ENCODE data around the gene GPC6.

The GPC6 gene

DNA sequence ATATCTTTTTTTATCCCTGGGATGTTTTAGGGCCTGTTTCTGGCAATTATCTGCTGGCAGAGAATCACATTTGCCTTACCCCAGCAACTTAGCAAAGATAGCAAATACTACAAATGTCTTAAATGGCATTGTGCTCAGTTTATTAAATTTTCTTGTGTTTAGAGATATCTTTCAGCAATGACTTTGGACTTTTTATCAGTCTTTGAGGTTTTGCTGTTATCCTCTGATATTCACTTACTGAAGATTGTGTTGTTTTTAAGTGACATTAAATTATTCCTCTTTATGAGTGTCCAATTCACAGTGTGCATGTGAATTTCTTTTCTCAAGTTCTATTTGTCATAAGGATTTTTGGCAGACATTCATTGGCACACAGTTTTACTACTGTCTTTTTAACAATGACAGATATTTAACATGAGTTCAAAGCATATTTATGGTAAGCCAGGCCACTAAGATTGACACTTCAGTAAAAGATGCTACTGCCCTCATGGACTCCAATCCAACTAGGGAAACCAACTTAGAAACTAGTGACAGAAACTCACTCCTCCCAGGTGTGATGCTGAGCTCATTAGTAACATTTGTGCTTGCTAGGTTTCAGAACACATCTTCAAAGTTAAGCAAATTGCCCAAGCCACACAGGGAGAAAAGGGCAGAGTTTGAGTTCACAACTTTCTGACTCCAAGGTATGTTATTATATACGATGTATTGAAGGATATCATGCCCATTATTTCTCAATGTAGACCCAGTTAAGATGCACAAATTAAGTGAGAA lies 481.9 kb downstream of the GPC6 start:
- DNase-seq: no peak

DNA sequence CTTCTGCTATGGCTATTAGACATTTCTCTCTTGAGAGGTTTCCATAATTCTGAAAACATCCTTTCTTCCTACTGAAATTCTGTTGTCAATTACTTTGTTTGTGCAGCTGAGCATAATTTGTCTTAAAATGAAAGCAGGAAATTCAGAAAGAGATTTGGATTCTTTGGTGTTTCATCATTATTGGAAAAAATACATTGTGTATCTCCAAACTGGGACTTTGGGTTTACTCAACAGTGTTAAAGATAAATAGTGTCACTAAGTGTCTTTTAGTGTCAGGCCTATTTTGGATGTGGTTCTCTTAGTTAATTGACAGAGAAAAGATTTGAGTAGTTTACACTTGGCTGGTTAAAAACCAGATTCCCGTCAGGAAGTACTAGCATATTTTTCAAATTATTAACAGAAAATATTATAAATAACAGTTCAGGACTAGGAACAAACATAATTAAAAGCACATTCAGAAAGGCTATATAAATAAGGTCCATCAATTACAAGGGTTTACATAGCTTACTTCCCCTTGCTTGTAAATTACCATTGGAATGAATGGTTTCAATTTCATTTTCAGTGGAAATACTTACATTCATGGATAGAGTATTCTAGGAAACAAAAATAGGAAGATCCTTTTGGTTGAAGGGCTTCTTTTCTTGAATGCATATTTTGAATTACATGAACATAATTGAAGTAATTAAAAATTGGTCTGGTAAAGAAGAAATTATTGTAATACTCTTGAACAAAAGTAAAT lies 483.1 kb downstream of the GPC6 start:
- DNase-seq: no peak

GRCh38 chr13:93714171-93714570 lies 487.6 kb downstream of the GPC6 start:
- DNase-seq: no peak

DNA sequence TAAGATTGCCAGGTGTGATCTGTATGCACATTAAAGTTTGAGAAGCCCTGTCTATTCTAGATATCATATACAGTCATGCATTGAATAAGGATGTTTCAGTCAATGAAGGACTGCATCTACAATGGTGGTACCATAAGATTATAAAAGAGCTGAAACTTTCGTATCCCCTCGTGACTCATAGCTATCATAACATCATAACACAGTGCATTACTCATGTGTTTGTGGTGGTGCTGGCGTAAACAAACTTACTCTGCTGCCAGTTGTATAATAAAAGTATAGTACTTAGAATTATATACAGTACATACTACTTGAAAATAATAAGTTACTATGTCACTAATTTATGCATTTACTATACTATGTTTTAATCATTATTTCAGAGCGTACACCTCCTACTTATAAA lies 489.3 kb downstream of the GPC6 start:
- no peak for DNase-seq

DNA sequence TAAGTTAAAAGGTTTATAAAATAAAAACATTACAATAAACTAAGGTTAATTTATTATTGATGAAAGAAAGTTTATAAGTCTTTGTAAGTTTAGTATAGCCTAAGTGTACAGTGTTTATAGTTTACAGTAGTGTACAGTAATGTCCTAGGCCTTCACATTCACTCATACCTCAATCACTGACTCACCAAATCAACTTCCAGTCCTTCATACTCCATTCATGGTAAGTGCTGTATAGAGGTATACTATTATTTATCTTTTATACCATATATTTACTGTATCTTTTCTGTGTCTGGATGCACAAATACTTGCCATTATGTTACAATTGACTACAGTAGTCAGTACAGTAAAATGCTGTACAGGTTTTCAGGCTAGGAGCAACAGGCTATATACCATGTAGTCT lies 490.0 kb downstream of the GPC6 start:
- no peak for DNase-seq

DNA sequence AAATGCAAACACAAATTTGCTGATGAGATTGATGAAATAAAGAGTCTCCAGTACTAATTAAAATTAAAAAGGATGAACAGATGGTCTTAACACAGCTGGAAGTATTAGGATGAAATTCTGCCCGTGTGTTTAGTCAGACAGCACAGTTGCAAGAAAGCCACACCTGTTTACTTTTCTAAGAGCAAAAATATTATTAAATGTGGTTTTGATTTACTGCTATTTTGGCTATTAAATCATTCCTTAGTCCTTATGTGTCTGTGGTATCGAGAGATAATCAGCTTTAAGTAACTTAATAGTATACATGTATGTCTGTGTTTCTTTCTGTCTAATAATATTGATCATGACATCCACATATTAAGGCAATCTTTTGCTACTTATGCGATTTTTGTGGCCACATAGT lies 494.9 kb downstream of the GPC6 start:
- no peak for DNase-seq

GRCh38 chr13:93723316-93723715 lies 496.7 kb downstream of the GPC6 start:
- no peak for DNase-seq

DNA sequence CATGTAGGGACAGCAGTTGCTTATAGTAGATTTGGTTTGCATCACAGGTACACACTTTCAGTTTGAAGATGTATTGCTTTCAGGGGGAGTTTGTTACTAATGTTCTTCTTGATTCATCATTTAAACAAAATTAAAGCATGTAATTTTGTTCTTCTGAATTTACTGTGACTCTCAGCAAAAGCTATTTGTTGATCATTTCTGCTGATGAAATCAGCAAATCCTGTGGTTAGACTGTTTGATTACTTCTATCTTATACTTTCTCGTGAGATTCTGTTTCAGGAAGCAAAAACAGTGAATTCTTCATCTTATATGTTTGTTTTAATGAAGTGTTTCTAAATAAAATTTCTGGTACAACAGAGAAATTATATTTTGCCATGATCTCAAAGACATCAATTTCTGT lies 497.6 kb downstream of the GPC6 start:
- no peak for DNase-seq

DNA sequence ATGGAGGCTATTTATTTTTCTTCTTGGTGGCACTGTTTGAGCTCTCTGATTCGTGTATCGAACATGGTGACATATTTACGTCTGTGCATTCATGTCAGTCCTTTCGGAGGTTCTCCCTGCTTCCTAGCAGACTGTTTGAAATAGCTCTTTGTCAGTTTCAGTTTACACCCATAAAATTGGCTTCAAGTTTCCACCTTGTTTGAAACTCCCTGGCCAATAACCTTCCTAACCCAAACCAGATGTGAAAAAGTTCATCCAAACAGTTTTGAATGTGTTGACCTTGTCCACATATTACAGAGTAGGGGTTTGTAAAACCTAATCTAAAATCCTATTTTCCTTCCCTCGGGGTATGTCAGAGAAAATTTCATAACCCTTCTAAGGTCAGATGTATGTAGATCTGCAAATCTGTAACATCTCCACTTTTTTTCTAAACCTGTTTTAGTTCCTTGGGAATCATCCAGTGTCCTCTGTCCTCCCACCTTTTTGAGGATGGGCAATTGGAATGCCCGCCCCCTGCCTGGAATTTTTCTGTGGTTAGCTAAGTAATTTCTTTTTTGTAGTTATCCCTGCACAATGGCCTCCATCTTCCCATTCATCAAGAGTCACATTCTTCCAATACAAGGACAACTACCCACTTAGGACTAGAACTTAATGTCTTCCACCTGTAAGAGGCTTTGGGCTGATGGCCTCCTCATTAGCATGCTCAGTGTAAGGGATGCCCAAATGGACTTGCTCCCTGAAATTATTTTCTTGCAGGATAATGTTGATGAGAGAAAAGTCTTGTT lies 499.8 kb downstream of the GPC6 start:
- no peak for DNase-seq

DNA sequence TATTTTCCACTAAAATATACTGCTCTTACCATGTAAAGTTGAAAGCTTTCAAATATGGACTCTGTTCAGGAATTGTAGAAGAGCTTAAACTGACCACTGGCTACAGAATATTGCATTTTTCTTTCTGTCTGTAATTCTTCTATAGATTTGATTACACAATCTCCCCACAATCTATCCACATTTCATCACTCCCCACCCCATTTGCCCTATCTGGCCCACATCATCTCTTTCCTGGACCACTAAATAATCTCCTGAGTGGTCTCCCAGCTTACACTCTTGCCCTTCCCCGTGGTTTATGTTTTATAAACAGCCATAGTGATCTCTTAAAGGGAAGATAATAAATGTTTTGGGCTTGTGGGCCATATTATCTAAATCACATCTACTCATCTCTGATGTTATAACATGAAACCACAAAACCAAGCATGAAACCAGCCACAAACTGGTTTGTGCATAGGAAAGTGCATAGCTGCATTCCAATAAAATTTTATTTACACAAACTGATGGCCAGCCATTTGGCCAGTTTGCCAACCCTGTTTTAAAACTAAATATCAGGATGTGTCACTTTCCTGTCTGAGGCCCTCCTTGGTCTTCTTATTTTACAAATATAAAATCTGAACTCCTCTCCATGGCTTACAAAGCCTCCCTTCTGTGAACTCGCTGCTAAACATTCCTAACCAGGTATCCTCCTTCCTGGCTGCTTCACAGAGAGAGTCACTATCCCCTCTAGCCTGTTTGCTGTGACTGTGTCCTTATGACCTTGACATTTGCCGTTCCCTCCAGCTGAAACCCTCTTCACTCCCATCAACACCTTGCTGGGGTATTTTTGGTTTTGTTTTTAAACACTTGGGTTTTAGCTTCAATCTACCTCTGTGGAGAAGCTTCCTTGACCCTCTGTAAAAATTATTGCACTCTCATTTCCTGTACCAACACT lies 500.9 kb downstream of the GPC6 start:
- DNase-seq: no peak

DNA sequence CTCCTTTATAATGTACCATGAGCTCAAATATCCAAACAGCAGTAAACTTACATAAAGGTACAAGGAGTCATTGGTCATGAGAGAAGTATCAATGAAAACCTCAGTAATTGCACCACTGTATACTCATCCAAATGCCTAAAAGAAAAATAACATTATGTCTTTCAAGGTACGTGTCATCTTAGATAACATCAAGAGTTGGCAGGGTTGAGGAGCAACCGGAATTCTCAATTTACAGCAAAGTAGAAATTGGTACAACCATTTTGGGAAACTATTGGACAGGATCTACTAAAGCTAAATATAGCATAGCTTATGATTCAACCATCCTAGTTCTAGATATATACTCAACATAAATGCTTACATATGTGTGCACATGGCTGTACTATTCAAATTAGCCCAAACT lies 502.8 kb downstream of the GPC6 start:
- no peak for DNase-seq

- no peak for DNase-seq
Observed at GRCh38 chr13:93730780-93731179, 504.2 kb downstream of the GPC6 start.

DNA sequence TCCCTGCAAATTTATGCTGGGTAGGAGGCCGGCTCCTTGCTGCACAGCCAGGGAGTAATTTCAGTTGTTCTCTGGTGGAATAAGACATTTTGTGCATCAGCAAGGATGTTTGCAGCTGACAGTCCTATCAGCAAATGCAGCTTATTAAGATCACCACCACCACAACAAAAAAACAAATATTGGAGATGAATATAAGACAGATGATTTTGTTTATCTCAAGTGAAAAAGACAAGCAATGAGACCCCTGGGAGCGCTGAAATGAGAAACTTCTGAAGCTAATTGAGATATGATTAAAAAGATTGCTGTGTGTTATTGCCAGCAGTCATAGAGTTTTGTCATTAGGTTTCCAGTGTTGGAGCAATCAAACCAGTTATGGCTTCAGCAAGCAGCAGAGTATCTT lies 505.6 kb downstream of the GPC6 start:
- DNase-seq: no peak

GRCh38 chr13:93736081-93736480 lies 509.5 kb downstream of the GPC6 start:
- DNase-seq: no peak

- no peak for DNase-seq
Observed at GRCh38 chr13:93736909-93737308, 510.3 kb downstream of the GPC6 start.

GRCh38 chr13:93740334-93740733 lies 513.7 kb downstream of the GPC6 start:
- no peak for DNase-seq

GRCh38 chr13:93744033-93744432 lies 517.4 kb downstream of the GPC6 start:
- no peak for DNase-seq

DNA sequence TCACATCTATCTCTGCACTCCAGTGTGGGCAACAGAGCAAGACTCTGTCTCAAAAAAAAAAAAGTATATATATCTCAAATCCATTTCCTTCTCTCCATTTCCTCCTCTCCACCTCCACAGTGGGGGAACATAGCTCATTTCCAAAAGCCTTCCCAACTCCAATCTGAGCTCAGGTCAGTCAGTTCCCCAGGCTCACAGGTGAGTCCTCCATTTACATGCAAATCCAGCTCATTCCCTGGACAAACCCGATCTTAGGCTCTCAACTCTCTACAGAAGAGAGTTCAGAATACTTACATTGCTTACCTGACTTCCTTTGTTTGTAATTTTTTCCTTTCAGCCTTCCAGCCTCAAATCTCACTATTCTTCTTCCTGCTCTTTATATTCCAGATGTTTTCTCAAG lies 518.3 kb downstream of the GPC6 start:
- no peak for DNase-seq

GRCh38 chr13:93745884-93746283 lies 519.3 kb downstream of the GPC6 start:
- no peak for DNase-seq

- DNase-seq: no peak
Observed at GRCh38 chr13:93746589-93746988, 520.0 kb downstream of the GPC6 start.

GRCh38 chr13:93750676-93751075 lies 524.1 kb downstream of the GPC6 start:
- DNase-seq: no peak

- no peak for DNase-seq
Observed at GRCh38 chr13:93751117-93751516, 524.5 kb downstream of the GPC6 start.

DNA sequence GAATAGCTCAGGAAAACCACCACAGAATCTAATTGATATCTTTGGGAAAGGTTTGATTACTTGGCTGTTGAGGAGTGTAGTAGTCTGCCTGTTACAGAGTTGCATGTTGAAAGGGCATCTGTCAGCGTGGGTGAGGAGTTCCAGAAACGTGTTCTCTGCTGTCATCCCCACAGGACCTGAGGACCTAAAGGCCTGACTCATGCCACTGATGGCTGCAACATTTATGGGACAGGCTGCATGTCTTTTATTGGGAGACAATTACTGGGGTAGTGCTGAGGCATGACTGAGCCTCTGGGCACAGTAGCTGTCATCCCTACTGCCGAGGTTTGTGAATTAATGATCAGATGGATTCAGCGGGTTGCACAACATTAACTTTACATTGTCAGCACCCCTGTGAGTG lies 525.9 kb downstream of the GPC6 start:
- no peak for DNase-seq
